Measurements from ENCODE around the gene CEP131.

The CEP131 gene

DNA sequence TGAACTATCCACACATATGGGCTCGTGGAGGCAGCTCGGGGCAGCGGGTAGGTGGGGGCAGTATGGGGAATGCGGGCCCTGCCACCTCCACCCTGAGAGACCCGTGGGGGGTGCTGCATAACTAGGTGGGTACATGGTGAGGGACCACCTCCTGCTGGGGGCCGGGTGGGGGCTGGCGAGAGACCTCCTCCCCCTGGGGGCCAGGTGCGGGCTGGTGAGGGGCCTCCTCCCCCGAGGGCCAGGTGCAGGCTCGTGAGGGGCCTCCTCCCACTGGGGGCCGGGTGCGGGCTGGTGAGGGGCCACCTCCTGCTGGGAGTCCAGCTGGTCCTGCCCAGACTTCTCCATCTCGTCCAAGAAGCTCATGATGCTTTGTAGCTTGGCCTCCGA is 25.4 kb downstream of the CEP131 start:
- DNase-seq, result no peak

DNA sequence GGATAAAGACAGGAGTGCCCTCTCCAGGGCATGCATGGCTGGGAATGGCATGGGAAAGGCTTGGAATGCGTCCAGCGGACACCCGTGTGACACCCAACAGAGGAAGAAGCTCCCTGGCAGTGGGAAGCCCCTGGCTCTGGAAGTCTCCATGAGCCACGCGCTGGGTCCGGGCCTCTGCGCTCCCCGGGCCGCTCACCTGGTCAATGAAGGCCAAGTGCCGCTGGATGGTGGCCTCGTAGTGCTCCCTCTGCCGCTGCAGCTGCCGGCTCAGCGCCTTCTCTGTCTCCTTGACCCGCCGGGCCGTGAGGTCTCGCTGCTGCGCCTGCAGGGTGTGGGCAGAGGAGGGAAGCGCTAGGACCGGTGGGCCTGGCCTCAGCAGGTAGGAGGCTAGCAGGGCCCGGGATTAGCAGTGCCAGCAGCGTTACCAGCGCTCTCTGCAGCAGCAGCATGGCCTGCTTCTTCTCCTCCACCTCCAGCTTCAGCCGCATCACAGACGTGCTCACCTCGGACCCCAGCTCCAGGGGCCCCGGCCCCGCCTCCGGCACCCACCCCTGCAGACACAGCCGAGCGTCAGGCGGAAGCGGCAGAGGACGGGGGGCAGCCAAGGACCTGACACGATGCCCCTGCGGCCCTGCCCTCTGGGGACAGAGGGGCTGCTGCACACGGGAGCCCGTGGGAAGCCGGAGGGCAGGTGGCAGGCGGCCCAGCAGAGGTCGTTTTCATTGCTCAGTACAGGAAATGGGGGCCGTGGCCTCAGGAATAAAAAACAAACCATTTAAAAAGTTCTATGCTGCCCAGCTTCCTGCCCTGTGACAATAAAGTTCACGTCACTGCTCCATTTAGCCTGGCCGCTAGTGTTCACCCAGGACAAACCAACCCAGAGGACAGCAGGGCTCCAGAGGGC is 26.0 kb downstream of the CEP131 start:
- no peak for DNase-seq

DNA sequence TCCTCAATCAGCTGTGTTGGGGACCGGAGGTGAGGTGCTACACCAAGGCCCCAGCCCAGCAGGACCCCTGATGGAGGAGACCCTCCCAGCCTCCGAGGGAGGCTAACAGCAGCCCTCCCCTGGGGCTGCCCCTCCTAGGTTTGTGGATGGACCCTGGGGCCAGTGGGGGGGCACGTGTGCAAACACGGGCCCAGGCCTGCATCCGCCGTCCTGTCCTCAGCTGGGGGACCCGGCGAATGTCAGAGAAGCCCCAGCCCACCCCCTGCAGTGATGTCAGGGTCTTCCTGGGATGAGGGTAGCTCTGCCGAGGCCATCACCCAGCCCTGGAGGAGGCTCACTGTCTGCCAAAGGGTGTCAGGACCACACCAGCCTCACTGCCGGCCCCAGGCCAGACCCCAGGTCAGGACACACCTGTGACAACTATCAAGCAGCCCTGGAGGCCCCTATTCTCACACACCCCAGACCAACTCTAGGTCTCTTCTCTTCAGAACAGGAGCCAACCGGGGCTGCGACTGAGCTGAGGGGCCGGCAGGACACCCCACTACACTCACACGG is 26.7 kb downstream of the CEP131 start:
- DNase-seq, result no peak

DNA sequence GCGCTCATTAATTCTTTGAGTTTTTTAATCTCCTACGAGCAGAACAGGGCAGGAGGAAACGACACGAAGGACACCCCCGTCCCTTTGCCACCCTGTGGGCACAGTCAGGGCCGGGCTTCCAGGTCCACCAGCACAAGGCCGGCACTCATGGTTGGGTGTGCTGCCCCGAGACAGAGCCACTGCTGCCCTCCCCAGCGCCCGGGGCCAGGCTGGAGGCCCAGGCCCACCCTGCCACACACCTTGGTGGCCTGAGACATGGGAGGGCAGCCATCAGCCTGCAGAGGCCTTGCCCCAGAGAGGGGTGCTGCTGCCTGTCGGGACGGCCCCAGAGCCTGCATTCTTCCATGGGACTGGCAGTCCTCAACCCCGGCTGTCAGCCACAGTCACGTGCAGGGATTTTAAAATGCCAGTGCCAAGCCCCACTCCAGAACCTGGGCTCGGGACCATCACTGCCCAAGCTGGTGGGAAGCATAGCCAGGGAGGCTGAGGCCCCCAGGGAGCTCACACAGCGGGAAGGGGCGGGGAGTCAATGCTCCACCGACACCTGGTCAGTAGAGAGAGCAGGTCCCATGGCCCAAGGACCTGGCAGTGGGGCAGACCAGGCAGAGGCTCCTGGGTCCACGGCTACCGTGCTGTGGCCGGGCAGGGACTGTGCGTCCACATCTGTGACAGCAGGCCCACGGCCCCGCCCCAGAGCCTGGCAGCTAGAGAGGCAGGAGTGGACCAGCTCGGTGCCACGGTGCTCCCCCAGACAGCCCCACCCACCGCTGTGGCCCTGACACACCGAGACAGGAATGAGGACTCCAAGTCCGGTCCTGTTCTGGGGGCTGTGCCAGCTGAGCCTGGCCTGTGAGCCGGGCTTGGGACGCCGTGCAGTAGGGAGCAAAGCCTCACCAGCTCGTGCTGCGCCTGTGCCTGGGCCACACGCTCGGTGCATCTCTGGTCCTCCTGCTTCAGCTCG is 27.5 kb downstream of the CEP131 start:
- DNase-seq, result no peak

DNA sequence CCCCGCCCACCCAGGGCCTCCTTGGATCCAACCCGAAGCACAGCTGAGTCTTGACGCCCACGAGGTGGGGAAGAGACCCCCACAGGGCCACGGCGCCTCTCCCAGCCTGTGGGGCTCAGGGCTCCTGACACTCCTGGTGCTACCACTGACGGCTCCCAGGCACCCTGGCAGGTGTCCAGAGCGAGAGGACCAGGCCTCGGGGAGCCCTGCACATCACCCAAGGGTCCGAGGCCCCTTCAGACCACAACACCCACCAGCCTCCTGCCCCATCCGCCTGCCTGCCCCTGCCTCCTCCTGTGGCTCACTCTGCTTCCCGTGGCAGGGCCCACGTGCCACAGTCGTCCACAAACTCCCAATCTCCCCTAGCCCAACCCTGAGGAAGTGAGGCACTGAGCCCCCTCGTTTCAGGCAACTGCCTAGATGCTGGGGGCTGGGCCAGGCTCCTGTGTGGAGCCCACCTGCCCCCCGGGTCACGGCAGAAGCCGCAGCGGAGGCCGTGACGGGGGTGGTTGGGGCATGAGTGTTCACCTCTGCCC is 28.5 kb downstream of the CEP131 start:
- DNase-seq, result no peak

DNA sequence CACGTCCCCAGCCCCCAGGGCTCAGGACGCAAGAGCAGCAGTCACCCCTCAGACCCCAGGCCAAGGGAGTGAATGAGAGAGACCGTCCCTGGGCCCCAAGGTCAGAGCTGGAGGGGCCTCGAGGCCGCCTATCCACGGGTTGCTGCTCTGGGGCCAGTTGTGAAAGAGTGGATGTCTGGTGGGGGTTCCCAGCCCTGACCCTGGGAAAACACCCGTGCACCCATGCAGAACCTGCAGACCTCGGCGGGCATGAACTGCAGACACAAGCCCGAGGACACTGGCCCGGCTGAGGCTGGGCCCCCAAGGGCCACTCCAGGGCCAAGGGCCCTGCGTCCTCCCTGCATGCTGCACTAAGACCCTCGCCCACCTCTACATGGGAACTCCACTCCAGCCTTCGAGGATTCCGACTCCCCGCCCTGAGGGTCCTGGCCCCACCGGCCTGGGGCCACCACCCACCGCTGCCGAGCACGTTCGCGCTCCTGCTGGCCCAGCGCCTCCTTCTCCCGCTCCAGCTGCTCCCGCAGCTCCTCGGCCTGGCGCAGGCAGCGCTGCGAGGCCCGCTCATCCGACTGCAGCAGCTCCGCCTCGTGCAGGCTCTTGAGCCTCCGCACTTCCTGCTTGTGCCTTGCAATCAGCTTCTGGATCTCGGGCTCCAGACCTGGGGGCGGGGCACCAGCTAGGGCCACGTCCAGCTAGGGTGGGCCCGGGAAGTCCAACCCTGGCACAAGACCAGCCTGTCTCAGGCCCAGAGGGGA is 29.1 kb downstream of the CEP131 start:
- no peak for DNase-seq

DNA sequence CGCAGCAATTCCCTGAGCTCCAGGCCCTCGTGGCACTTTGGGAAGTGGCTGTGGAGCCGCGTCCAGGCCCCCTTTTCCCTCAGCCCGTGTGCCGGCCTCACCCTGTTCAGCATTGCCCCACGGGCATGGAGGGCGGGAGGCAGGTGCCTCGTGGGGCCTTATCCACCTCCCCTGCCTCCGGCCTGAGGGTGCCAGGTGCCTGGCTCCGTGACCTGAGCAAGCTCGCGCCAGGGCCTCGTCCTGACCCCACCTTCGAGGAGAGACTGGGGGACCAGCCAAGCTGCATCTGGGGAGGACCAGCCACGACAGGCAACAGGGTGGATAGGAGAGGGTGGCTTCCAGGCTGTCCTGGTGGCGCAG is 29.7 kb downstream of the CEP131 start:
- DNase-seq, result no peak

DNA sequence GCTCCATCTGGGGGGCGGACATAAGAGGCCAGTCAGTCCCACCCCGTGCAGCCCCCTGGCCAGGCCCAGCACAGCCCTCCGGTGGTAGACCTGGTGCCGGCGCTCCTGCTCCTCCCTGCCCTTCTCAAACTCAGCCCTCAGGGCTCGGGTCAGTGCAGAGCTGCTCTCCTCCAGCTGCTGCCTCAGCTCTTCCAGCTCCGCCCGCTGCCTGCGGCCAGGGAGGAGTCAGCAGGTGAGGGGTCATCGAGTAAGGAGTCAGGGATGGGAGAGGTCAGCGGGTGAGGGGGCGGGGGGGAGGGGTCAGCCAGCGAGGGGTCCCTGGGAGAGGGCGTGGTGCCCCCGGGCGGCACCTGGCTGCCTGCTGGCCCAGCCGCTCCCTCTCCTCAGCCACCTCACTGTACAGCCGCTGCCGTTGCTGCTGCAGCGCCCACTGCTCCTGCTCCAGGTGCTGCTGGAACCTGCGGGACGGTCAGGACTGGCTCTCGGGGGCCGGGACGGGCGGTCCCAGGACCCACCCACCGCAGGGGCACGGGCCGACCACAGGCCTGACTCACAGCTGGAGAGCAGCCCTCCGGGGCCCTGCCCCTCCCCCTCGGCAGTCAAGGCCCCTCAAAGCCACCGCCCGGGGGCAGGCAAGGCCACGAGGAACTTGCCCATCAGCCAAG is 30.2 kb downstream of the CEP131 start:
- DNase-seq, result no peak

DNA sequence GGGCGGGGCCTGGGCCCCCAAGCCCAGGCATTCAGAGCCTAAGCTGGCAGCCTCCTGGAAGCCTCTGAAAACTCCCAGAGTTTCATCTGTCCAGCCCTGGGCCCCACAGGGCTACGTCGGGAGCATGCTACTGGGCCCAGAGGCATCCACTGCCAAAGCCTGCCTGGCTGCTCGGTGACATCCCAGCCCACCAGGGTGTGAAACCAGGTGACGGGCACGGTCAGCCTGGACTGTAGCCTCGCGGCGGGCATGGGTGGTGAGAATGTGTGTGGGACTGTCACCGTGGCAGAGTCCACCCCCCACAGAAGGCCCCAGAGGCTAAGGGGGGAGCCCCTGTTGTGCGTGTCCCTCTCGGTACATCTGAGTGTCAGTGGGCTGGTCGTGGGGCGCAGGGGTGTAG is 31.1 kb downstream of the CEP131 start:
- no peak for DNase-seq

DNA sequence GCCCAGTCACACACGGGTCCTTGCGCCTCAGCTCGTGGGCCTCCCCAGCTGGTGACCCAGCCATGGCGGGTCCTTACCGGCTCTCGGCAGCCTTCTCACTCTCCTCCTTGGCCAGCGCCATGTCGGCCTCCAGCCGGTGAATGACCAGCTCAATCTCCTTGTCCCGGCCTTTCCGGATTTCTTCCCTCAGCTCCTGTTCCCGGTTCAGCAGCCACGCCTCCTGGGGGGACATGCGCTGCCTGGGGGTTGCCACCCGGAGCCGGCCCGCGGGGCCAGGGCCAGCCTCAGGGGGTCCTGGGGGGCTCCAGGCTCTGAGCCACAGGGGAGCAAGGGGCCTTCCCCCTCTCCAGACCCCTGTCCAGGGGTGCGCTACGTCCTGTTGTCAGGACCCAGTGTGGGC is 31.6 kb downstream of the CEP131 start:
- no peak for DNase-seq

DNA sequence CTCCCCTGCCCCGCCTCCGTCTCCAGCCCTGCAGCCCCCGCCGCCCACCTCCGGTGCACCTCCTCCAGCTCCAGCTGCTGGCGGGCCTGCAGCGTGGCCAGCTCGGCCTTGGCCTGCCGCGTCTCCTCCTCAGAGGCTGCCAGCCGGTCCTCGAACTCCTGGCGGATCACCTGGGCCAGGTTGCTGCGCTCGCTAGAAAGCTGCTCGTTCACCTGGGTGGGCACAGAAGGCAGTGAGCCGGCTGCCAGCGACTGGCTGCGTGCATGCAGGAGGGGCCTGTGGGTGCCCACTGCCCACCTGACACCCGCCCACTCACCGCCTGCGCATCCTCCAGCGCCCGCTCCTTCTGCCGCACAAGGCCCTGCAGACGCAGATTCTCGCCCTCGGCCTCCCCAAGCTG is 32.2 kb downstream of the CEP131 start:
- no peak for DNase-seq

DNA sequence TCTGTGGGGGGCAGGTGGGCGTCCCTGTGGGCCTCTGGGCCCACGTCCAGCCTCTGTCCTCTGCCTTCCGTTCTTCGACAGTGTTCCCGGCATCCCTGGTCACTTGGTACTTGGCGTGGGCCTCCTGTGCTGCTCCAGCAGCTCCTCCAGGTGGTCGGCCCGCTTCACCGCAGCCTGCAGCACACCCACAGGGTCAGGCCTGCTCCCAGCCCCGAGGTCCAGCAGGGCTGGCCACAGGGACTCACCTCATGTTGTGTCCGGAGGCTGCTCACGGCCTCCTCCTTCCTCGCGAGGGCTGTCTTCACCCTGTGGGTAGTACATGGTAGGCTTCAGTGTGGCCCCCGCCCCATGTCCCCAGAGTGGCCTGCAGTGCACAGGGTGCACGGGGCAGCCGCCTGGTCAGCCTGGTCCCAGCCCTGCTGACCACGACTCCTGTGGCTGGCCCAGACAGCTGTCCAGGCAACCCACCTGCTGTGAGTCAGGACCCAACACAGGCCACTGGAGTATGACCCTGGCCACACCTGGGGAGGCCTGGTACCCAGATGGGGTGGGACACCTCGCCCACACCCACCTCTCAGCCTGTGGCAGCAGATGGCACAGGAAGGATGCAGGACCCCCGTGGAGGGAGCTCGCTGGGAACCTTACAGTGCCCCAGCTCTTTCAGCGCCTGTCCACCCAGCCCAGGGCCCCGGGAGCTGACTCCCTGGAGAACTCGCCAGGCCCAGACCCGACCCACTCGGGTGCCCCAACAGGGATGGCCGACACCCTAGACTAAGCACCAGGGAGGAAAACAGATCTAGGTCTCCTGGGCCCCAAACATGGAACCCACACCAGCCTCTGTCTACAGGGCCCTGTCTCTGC is 32.9 kb downstream of the CEP131 start:
- DNase-seq, result no peak

DNA sequence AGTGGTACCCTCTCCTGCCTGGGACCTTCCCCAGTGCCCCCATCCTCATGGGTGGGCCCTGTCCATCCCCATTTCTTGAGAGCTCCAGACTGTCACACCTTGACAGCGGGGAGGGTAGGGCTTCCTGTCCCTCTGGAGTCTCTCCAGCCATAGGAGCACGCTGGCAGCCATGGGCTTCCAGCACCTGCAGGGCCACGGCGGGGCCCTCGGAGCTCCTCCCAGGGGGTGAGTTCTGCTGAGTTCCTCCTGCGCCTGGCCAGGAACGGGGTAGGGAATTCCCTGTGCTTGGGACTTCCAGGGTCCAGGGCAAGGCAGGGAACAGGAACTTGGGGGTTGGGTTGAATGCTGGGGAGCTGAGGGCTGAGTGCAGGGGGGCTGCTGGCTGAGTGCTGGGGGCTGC is 33.7 kb downstream of the CEP131 start:
- DNase-seq, result no peak

DNA sequence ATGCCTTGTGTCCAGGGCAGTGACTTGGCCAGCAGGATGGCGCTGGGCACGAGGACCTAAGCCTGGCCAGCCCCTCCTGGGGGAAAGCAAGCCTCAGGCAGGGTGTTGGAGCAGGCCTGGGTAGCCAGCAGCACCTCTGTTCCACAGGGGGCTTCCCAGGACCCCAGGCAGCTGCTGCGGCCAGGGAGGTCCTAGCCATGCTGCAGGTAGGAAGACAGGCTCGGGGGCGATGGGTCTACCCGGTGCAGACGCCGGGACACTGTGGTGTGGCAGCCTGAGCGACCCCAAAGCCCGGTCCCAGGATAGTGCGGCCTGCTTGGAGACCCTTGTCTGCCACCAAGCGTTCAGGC is 34.3 kb downstream of the CEP131 start:
- no peak for DNase-seq

DNA sequence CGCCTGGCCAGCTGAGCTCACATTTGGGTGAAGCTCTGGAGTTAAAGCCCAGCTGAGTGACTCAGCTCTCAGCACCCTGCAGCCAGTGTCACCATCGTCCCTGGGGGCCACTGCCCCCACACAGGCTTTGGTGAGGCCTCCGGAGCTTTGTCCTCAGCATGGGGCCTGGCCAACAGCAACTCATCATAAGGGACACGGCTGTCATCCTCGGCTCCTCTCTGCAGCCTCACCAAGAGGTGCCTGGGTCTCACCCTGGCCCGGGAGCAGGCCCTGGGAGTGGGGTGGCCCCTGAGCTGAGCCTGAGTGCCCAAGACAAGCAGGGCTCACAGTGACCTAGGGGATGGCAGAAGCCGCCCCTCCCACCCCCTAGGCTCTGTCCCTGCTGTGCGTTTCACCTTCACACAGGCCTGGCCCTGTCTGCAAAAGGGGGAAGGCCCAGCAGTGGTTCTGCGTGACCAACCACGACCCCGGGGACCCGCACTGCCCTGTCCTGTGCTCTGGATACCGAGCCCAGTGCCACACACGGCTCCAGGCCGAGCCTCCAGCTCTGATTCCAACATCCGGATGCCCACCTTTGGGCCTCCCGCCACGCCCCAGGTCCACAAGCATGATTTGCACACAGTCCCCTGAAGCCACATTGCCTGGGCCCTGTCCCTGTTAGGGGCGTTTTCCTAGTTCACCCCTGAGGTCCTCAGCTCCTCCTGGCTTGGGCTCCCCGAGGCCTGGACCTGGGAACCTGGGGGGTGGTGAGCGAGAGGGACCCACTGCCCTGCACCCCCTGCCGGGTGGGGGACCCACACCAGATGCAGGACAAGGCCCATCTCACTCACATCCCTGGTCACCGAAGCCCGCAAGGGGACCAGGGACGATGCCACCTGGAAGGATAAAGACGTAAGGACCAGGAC is 34.9 kb downstream of the CEP131 start:
- DNase-seq, result no peak

DNA sequence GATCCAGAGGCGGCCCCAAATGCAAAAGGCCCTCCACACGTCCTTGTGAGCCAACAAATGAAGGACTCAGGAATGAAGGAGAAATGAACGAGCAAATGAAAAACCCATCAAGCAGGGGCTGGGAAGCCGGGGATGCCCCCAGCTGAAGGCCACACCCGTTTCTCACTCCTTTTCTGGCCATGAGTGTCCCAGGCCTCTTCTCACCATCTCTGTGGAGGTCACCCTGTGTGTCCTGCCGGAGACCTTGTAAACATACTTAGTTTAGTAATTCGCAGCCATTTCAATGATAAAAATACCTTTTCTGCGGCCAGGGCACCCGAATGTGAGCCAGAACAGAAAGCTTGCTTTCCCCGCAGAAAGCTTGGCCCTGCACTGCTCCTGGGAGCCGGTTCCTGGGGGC is 35.6 kb downstream of the CEP131 start:
- no peak for DNase-seq

DNA sequence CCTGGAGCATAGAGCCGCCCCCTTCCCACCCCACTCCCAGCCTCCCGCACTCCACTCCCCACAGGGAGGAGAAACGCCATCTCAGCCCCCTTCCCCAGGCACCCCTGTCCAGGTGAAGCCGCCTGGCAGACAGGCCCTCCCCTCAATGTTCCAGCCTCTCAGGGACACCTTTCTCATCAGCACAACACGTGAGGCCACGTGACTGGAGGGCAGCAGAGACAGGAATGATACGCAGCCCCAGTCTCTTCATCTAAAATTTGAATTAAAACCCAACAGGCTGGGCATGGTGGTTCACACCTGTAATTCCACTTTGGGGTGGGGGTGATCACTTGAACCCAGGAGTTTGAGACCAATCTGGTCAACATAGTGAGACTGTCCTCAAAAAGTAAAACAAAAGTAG is 36.6 kb downstream of the CEP131 start:
- no peak for DNase-seq

DNA sequence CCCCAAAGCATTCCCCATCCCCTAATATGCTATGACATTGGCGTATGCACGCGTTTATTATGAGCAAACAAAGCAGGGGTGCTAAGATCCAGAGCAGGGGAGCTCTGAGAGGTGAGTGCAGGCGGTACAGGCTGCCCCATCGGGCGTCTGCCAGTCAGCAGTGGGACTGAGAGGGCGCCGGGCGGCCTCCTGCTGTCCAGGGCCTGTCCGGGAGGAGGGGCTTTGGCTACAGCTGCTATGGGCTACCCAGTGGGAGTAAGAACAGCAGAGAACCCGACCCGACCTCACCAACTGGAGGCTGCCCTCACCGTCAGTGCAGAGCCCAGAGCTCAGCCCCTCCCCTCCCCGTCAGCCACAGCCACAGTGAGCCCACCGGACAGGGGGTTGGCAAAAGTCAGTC is 38.2 kb downstream of the CEP131 start:
- DNase-seq, result no peak

DNA sequence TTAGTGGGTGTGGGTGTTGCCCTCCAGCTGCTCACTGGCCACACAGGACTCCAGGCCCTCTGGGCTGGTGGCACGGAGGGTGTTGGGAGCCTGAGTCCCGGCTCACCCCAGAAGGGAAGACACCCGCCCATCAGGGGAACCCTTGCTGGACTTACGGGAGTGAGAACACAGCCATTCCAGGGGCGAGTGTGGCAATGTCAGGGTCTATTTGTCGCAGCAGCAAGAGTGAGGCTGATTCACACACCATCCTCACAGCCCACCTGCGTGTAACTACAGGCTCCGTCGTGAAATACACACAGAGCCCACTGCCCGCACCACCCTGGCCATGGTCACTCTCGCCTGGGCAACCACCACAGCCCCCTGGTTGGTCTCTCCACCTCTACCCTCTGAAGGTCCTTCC is 39.0 kb downstream of the CEP131 start:
- no peak for DNase-seq

DNA sequence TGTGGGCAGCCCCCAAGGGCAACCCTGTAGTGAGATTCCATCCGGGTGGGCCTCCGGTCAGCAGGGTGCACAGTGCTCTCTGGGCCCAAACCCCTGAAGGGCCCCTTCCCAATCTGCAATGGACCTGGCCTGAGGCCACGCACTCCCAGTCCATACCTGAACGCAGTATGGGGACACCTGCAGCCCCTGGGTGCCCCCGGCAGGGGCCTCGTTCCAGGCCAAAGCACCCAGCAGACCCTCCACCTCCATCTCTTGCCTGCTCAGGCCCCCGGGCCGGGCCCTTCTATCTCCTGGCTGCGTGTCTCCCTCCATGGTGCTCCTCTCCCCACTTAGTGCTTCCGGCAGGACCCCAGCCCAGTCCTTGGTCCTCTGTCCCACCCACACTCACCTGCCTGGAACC is 39.4 kb downstream of the CEP131 start:
- DNase-seq, result no peak
